Body of pancreas (tissue), 4 donors: Measurements from ENCODE around the gene LSM10. TPM values are rescaled to one million over a fixed set of nuclear protein-coding genes. Genes with fewer than 3 reads are reported as not detected.
A peak's percentile ranks its signal among the peaks of the same experiment; 100 is the strongest.

Experiments
- ATAC-seq: fragments of 150-250 bp; one replicate; pipeline ENCODE4 v1.9.1; 2016
- DNase-seq, 4 donors: peaks; one replicate each; pipeline ENCODE4 v3.0.0-alpha.2; 2019
- H3K27ac ChIP-seq, 4 donors: fragments of 200-600 bp; sonication (generic); 1 replicate in 3 of 4; 2 replicates in 1 of 4; pipeline versions ENCODE4 v1.5.1 to v1.6.1; 2016 to 2019; ENCODE audit warnings: mild to moderate bottlenecking in 1 of 4, mixed read lengths in 1 of 4, moderate library complexity in 1 of 4
- H3K27me3 ChIP-seq, 2 donors: fragments of 200-600 bp; sonication (generic); one replicate each; pipeline ENCODE4 v1.6.0; 2016; ENCODE audit warnings: mild to moderate bottlenecking in 1 of 2
- H3K36me3 ChIP-seq, 2 donors: fragments of 200-600 bp; sonication (generic); replicated peaks in 1 of 2; 2 replicates each; pipeline ENCODE4 v1.5.1; 2016; ENCODE audit warnings: low read depth in 2 of 2; ENCODE audit not compliant: insufficient read depth in 1 of 2
- H3K4me1 ChIP-seq: fragments of 200-600 bp; sonication (generic); one replicate; pipeline ENCODE4 v1.6.0; 2016
- H3K4me3 ChIP-seq, 2 donors: fragments of 200-600 bp; sonication (generic); 1 replicate in 1 of 2; 2 replicates in 1 of 2; pipeline ENCODE4 v1.5.1; 2016 to 2019
- H3K9me3 ChIP-seq, 3 donors: fragments of 200-600 bp; sonication (generic); 1 replicate in 2 of 3; 2 replicates in 1 of 3; pipeline ENCODE4 v1.5.1; 2016
- CTCF ChIP-seq, 7 experiments: fragments of 450-650 bp in 4 of 7; fragments of 200-600 bp in 3 of 7; sonication (generic) in 3 of 7; IDR thresholded peaks; one replicate each; pipeline ENCODE4 v1.5.1; 2016 to 2019; ENCODE audit warnings: antibody characterized with exemption in 7 of 7
- POLR2A ChIP-seq, 3 donors: fragments of 450-650 bp; IDR thresholded peaks; one replicate each; pipeline ENCODE4 v1.6.1; 2016; ENCODE audit warnings: antibody characterized with exemption in 3 of 3, mild to moderate bottlenecking in 2 of 3
- WGBS, 2 donors: methylation state at CpG; one replicate each; pipeline ENCODE4 v1.1.5; 2017; 5-methylcytosine and 5-hydroxymethylcytosine counted together
- intact Hi-C: fragments of 100-400 bp; cut with DNase I; formaldehyde crosslinking; loops from one replicate; pipeline ENCODE4 v1.15.1; 2023
- total RNA-seq, 2 donors: library from RNA; depleted of rRNA; stranded (reverse); fragments of >200 nt; gene quantifications; one replicate each; pipeline ENCODE4 v1.1.0, GENCODE V29; 2016

LSM10 gene
- total RNA-seq, 2 donors from 2014 or later, result 12.2 to 21.8 TPM

- WGBS, 2 donors, result 81 to 82% methylated on average over 6 to 10 of the region's 10 CpGs
- Histone ChIP-seq H3K4me3 (no peak overlapping the region), H3K4me1 (peaks cover 12% of the 10 kb centered on the region), H3K36me3 (no peaks in the 10 kb centered on the region), H3K9me3 (no peaks in the 10 kb centered on the region), H3K27ac (peak overlapping the region in 1 of 4 donors; percentile 37), H3K27me3 (no peaks in the 10 kb centered on the region)
- TF ChIP-seq CTCF (IDR thresholded peaks at IDR 0.05), result no peak
- ATAC-seq (no peak), DNase-seq (no peak)
- intact Hi-C loops, result no loop called here
Measured at GRCh38 chr1:36400514-36400824, 2.8 kb upstream of the LSM10 start.

DNA sequence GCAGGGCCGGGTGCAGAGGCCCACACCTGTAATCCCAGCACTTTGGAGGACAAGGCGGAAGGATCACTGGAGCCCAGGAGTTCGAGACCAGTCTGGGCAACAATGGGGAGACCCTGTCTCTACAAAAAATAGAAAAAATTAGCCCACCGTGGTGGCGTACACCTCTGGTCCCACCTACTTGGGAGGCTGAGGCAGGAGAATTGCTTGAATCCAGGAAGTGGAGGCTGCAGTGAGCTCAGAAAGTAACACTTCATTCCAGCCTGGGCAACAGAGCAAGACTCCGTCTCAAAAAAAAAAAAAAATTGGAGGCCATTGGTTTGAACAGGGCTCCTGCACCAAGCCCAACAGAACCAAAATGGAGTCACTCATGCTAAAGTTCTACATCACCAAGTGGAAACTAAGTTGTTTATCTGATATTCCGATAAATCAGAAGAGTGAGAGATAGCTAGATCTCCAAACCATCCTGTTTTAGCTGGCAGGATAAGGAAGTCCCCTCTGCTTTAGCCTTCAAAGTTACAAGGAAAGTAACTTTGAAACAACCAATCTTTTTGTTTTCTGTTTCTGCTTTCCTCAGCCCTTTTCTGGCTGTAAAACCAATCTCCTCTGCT, 766 bp upstream of the LSM10 start:
- Histone ChIP-seq H3K27me3 (no peaks in the 10 kb centered on the region), H3K27ac (peak overlapping the region in 3 of 4 donors; percentile 80 to 93 (median 93)), H3K4me1 (peaks cover 12% of the 10 kb centered on the region), H3K4me3 (no peak overlapping the region), H3K9me3 (no peaks in the 10 kb centered on the region), H3K36me3 (peaks cover 0 to 2% of the 10 kb centered on the region in 2 donors)
- no peak for ATAC-seq
- no peak for DNase-seq
- TF ChIP-seq POLR2A (IDR thresholded peaks at IDR 0.05), result no peak
- no peak for TF ChIP-seq CTCF (IDR thresholded peaks at IDR 0.05)
- intact Hi-C loops, result no loop called here
- 81% methylated on average over 7 of the region's 7 CpGs for WGBS, 2 donors

DNA sequence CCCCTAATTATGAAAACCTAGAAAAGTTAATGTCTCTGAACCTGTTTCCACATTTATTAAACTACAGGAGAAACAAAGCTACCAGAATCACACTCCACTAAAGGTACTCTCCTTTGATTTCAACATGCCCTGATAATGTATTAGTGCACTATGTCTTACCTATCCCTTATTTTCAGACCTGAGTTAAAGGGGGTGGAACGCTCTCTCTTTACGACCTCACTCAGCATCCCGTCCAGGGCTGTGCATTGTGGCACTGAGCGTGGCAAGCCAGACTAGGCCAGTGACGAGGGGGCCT, 678 bp downstream of the LSM10 start:
- H3K4me3 ChIP-seq, result peak overlapping the region in 1 of 2 donors; percentile 75
- ATAC-seq (peak; percentile 43), DNase-seq (no peak)
- no peaks in the 10 kb centered on the region for H3K27me3 ChIP-seq
- peaks cover 12% of the 10 kb centered on the region for H3K4me1 ChIP-seq
- H3K9me3 ChIP-seq, result no peaks in the 10 kb centered on the region
- H3K36me3 ChIP-seq, result peaks cover 0 to 8% of the 10 kb centered on the region in 2 donors
- H3K27ac ChIP-seq, result peak overlapping the region; percentile 80 to 93 (median 88)
- TF ChIP-seq CTCF (IDR thresholded peaks at IDR 0.05), result no peak
- no peak for TF ChIP-seq POLR2A (IDR thresholded peaks at IDR 0.05)
- intact Hi-C loops, result no loop called here
- WGBS, 2 donors, result 0 to 1% methylated on average over 2 to 5 of the region's 5 CpGs

DNA sequence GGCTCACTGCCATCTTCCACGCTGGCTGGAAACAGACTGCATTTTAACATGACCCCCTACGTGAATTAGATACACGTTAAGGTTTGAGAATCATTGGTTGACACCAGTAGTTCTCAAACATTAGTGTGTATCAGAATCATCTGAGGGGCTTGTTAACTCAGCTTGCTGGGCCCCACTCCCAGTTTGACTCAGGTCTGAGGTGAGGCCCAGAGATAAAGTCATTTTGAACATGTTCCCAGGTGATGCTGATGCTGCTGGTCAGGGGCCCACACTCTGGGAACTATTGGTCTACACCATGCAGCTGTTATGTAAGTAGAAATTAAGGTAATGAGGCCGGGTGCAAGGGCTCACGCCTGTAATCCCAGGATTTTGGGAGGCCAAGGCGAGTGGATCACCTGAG, 1.3 kb downstream of the LSM10 start:
- Histone ChIP-seq H3K9me3 (no peaks in the 10 kb centered on the region), H3K36me3 (peaks cover 0 to 10% of the 10 kb centered on the region in 2 donors), H3K27me3 (no peaks in the 10 kb centered on the region), H3K4me3 (no peak overlapping the region), H3K4me1 (peaks cover 12% of the 10 kb centered on the region), H3K27ac (no peak overlapping the region)
- intact Hi-C loops, result no loop called here
- TF ChIP-seq CTCF (IDR thresholded peaks at IDR 0.05), result no peak
- no peak for TF ChIP-seq POLR2A (IDR thresholded peaks at IDR 0.05)
- ATAC-seq, result no peak
- DNase-seq, result no peak
- 68 to 70% methylated on average over 6 of the region's 6 CpGs for WGBS, 2 donors

GRCh38 chr1:36393686-36394085, 4.0 kb downstream of the LSM10 start:
- H3K36me3 ChIP-seq, result peaks cover 0 to 10% of the 10 kb centered on the region in 2 donors
- TF ChIP-seq CTCF (IDR thresholded peaks at IDR 0.05), result no peak
- no peak for TF ChIP-seq POLR2A (IDR thresholded peaks at IDR 0.05)

More at GRCh38 chr1:36393686-36394085, 4.0 kb downstream of the LSM10 start:
- ATAC-seq (no peak), DNase-seq (no peak)
- Histone ChIP-seq H3K9me3 (no peaks in the 10 kb centered on the region), H3K4me3 (no peak overlapping the region), H3K27me3 (no peaks in the 10 kb centered on the region), H3K4me1 (peaks cover 12% of the 10 kb centered on the region), H3K27ac (no peak overlapping the region)
- WGBS, 2 donors, result 90 to 97% methylated on average over 11 to 19 of the region's 19 CpGs
- intact Hi-C loops, result no loop called here
